Measurements from ENCODE around the gene HAVCR2. TPM values are rescaled to one million over a fixed set of nuclear protein-coding genes. Genes with fewer than 3 reads are reported as not detected.

The HAVCR2 gene
- polyA plus RNA-seq, 1 of the 3 experiments (the other 2 are of a cell fraction): 0.12 TPM

GRCh38 chr5:157142317-157143126 lies 33.7 kb upstream of the HAVCR2 start, which contains the start of gene MED7 (continued):
- TF ChIP-seq POLR2AphosphoS5 (IDR thresholded peaks at IDR 0.05; ENCODE audit: low read depth, low read length): peak; percentile 91
- no peak for TF ChIP-seq ZBTB33 (IDR thresholded peaks at IDR 0.05; ENCODE audit: borderline replicate concordance, low read depth)
- no peak for TF ChIP-seq TEAD4 (IDR thresholded peaks at IDR 0.05; ENCODE audit: borderline replicate concordance, insufficient read depth)
- TF ChIP-seq CTCF (IDR thresholded peaks at IDR 0.05): no peak
- TF ChIP-seq, protein P1, sequence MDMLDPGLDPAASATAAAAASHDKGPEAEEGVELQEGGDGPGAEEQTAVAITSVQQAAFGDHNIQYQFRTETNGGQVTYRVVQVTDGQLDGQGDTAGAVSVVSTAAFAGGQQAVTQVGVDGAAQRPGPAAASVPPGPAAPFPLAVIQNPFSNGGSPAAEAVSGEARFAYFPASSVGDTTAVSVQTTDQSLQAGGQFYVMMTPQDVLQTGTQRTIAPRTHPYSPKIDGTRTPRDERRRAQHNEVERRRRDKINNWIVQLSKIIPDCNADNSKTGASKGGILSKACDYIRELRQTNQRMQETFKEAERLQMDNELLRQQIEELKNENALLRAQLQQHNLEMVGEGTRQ (IDR thresholded peaks at IDR 0.05; ENCODE audit: borderline replicate concordance, low read depth, low read length): no peak

GRCh38 chr5:157137691-157138090 lies 28.8 kb upstream of the HAVCR2 start:
- Histone ChIP-seq H3K4me2 (no peak overlapping the region), H3F3A (replicated peaks; ENCODE audit: insufficient read depth) (peaks cover 7% of the 10 kb centered on the region), H3K9me2 (no peaks in the 10 kb centered on the region), H3K36me3 (replicated peaks in 1 of 2; ENCODE audit: control insufficient read depth in 1 of 2, insufficient read depth in 2 of 2, low read length in 1 of 2) (peaks cover 21 to 32% of the 10 kb centered on the region in 2 experiments), H2AFZ (ENCODE audit: low read depth) (no peak overlapping the region), H4K20me1 (ENCODE audit: insufficient read depth) (peaks cover 5% of the 10 kb centered on the region), H3K4me1 (ENCODE audit: control insufficient read depth in 1 of 2, insufficient read depth in 2 of 2, low read depth in 1 of 2, low read length in 1 of 2) (peaks cover 0 to 3% of the 10 kb centered on the region in 2 experiments; a peak in 1 of 4 replicates), H3K4me3 (ENCODE audit: low read depth in 2 of 2, low read length in 1 of 2) (no peak overlapping the region), H3K27me3 (ENCODE audit: insufficient read depth) (no peaks in the 10 kb centered on the region), H3K27ac (ENCODE audit: low read depth in 2 of 2, low read length in 1 of 2) (no peak overlapping the region), H3K9me3 (no peaks in the 10 kb centered on the region), H3K9ac (no peak overlapping the region), H3K79me2 (ENCODE audit: insufficient read depth) (peaks cover 49% of the 10 kb centered on the region)
- DNase-seq: no peak
- CTCF ChIA-PET: interaction anchor here (0.6 to 1.6 kb wide), 2 partner anchors 12 to 447 kb away, joined by 3 to 7 read pairs; no protein-coding TSS in a partner anchor
- WGBS (ENCODE audit: low lambda C conversion rate): 96% methylated on average over 6 of the region's 6 CpGs
- TF ChIP-seq YY1 (IDR thresholded peaks at IDR 0.05; ENCODE audit: low read depth): no peak
- POLR2A ChIA-PET: interaction anchor here (0.6 kb wide), 1 partner anchor 594 kb away, joined by 4 read pairs; the partner anchor contains the start of gene THG1L

- Histone ChIP-seq H3K27ac (ENCODE audit: low read depth in 2 of 2, low read length in 1 of 2) (no peak overlapping the region), H3K36me3 (replicated peaks in 1 of 2; ENCODE audit: control insufficient read depth in 1 of 2, insufficient read depth in 2 of 2, low read length in 1 of 2) (peaks cover under 1 to 7% of the 10 kb centered on the region in 2 experiments), H3K4me2 (no peak overlapping the region), H3K9ac (no peak overlapping the region), H3K9me2 (no peaks in the 10 kb centered on the region), H4K20me1 (ENCODE audit: insufficient read depth) (no peaks in the 10 kb centered on the region), H3K4me3 (ENCODE audit: low read depth in 2 of 2, low read length in 1 of 2) (no peak overlapping the region), H3K79me2 (ENCODE audit: insufficient read depth) (no peaks in the 10 kb centered on the region), H3K9me3 (no peaks in the 10 kb centered on the region), H2AFZ (ENCODE audit: low read depth) (no peak overlapping the region), H3K4me1 (ENCODE audit: control insufficient read depth in 1 of 2, insufficient read depth in 2 of 2, low read depth in 1 of 2, low read length in 1 of 2) (peaks cover 0 to 3% of the 10 kb centered on the region in 2 experiments; a peak in 2 of 4 replicates), H3F3A (replicated peaks; ENCODE audit: insufficient read depth) (peaks cover 3% of the 10 kb centered on the region), H3K27me3 (ENCODE audit: insufficient read depth) (no peaks in the 10 kb centered on the region)
- no peak for DNase-seq
- CTCF ChIA-PET: interaction anchor here (0.6 to 2.3 kb wide), 10 partner anchors 10 to 1515 kb away, joined by 3 to 13 read pairs (median 3); partner anchors contain the start of genes CYFIP2 and MED7
- POLR2A ChIA-PET: interaction anchor here (1.4 kb wide), 1 partner anchor 10 kb away, joined by 7 read pairs; the partner anchor contains the start of gene MED7
- 30% methylated on average over 1 of the region's 1 CpG for WGBS (ENCODE audit: low lambda C conversion rate)
- TF ChIP-seq, protein P1 (IDR thresholded peaks at IDR 0.05; ENCODE audit: borderline replicate concordance, low read depth, low read length): no peak
- TF ChIP-seq RAD21 (IDR thresholded peaks at IDR 0.05; ENCODE audit: low read length) (no peak), SIN3A (IDR thresholded peaks at IDR 0.05; ENCODE audit: borderline replicate concordance, low read depth, low read length) (no peak), ZBTB33 (IDR thresholded peaks at IDR 0.05; ENCODE audit: borderline replicate concordance, low read depth) (no peak), TAF1 (IDR thresholded peaks at IDR 0.05; ENCODE audit: borderline replicate concordance, low read depth, low read length) (no peak), TCF12 (IDR thresholded peaks at IDR 0.05) (no peak), NRF1 (IDR thresholded peaks at IDR 0.05; ENCODE audit: low read depth, low read length) (no peak), GATA2 (CRISPR knock-in tag; IDR thresholded peaks at IDR 0.05) (no peak), GABPA (IDR thresholded peaks at IDR 0.05; ENCODE audit: low read depth) (no peak), ELF1 (IDR thresholded peaks at IDR 0.05) (no peak)
These were observed 23.4 kb upstream of the HAVCR2 start for GRCh38 chr5:157132281-157132612.

Measured in SK-N-SH (cell line).